IMR-90 (cell line): Measurements from ENCODE around the gene TUBD1. TPM values are rescaled to one million over a fixed set of nuclear protein-coding genes. Genes with fewer than 3 reads are reported as not detected.
"Not testable (repeated sequence)": the region's sequence is repeated elsewhere in the genome, so short reads cannot be mapped to it uniquely, and the experiment has no call there.

Experiments used
- ATAC-seq: fragments of 200-7000 bp; cut with Tn5 transposase; 2 replicates; pipeline ENCODE4 v1.9.1; 2020; ENCODE audit warnings: low read depth, mild to moderate bottlenecking, moderate library complexity
- BruUV-seq: library from RNA; stranded (reverse); fragments of 400-500 nt; replicated peaks from 2 replicates; lab custom pipeline; 2021; lab: Mats Ljungman, UMichigan
- CTCF ChIA-PET: fragments of 300-600 bp; formaldehyde crosslinking; extraction: SDS; loops from one replicate; lab custom pipeline; 2021; ENCODE audit warnings: antibody characterized with exemption; lab: Yijun Ruan, JAX
- POLR2A ChIA-PET: fragments of 300-600 bp; sonication (Branson Sonifier 250); formaldehyde crosslinking; loops from one replicate; lab custom pipeline; 2022; ENCODE audit warnings: antibody characterized with exemption; ENCODE audit not compliant: unreplicated experiment; lab: Charles Lee
- DNase-seq: peaks from one replicate; pipeline ENCODE4 v3.0.0; 2013
- H2AFZ ChIP-seq: replicated peaks from 2 replicates; pipeline ENCODE3; 2013; ENCODE audit warnings: low read length, mild to moderate bottlenecking; ENCODE audit not compliant: poor library complexity
- H2AK5ac ChIP-seq: 2 replicates; pipeline ENCODE4 v1.6.1; 2013; ENCODE audit warnings: low read depth, low read length, inconsistent platforms
- H2AK9ac ChIP-seq: replicated peaks from 2 replicates; pipeline ENCODE3; 2013; ENCODE audit warnings: mild to moderate bottlenecking, low read depth, low read length, moderate library complexity; ENCODE audit not compliant: poor library complexity
- H2BK120ac ChIP-seq: 2 replicates; pipeline ENCODE4 v1.6.1; 2013; ENCODE audit warnings: low read depth, low read length, inconsistent platforms
- H2BK15ac ChIP-seq: 3 replicates; pipeline ENCODE4 v1.6.1; 2013; ENCODE audit warnings: low read depth, low read length, inconsistent platforms
- H2BK20ac ChIP-seq: 2 replicates; pipeline ENCODE4 v1.6.1; 2013; ENCODE audit warnings: low read depth, mild to moderate bottlenecking, inconsistent platforms, low read length, moderate library complexity
- H2BK5ac ChIP-seq: 2 replicates; pipeline ENCODE4 v1.6.1; 2013; ENCODE audit warnings: mild to moderate bottlenecking, low read depth, low read length, inconsistent platforms; ENCODE audit not compliant: poor library complexity, severe bottlenecking
- H3K14ac ChIP-seq: replicated peaks from 2 replicates; pipeline ENCODE4 v1.6.1; 2013; ENCODE audit warnings: low read depth, low read length, inconsistent platforms
- H3K18ac ChIP-seq: 2 replicates; pipeline ENCODE4 v1.6.1; 2013; ENCODE audit warnings: low read depth, low read length, control low read depth
- H3K23ac ChIP-seq: 2 replicates; pipeline ENCODE4 v1.6.1; 2013; ENCODE audit warnings: low read depth, low read length, inconsistent platforms
- H3K27ac ChIP-seq: 2 replicates; pipeline ENCODE4 v1.5.1; 2013; ENCODE audit warnings: mild to moderate bottlenecking, control low read depth, low read length; ENCODE audit not compliant: insufficient read depth
- H3K27me3 ChIP-seq: 2 replicates; pipeline ENCODE4 v1.6.1; 2013; ENCODE audit warnings: low read length; ENCODE audit not compliant: control insufficient read depth, insufficient read depth
- H3K36me3 ChIP-seq: 2 replicates; pipeline ENCODE4 v1.6.1; 2013; ENCODE audit warnings: low read length, mixed read lengths; ENCODE audit not compliant: control insufficient read depth, insufficient read depth
- H3K4ac ChIP-seq: 2 replicates; pipeline ENCODE4 v1.6.1; 2013; ENCODE audit warnings: low read depth, low read length, inconsistent platforms
- H3K4me1 ChIP-seq: 2 replicates; pipeline ENCODE4 v1.6.1; 2013; ENCODE audit warnings: low read length, mixed read lengths; ENCODE audit not compliant: control insufficient read depth, insufficient read depth
- H3K4me2 ChIP-seq: 2 replicates; pipeline ENCODE4 v1.6.1; 2013; ENCODE audit warnings: low read depth, mild to moderate bottlenecking, control low read depth, low read length, moderate library complexity
- H3K4me3 ChIP-seq: 2 replicates; pipeline ENCODE4 v1.5.1; 2013; ENCODE audit warnings: low read depth, mild to moderate bottlenecking, control low read depth, low read length, moderate library complexity; ENCODE audit not compliant: insufficient read depth
- H3K56ac ChIP-seq: 2 replicates; pipeline ENCODE4 v1.6.1; 2013; ENCODE audit warnings: low read length, inconsistent platforms; ENCODE audit not compliant: insufficient read depth; ENCODE audit errors: extremely low read depth
- H3K79me1 ChIP-seq, 2 experiments: 2 replicates each; pipeline ENCODE4 v1.6.1; 2013; ENCODE audit warnings: low read length in 2 of 2, inconsistent platforms in 1 of 2, low read depth in 1 of 2
- H3K9ac ChIP-seq: 2 replicates; pipeline ENCODE4 v1.6.1; 2013; ENCODE audit warnings: low read depth, low read length, control low read depth
- H3K9me1 ChIP-seq: 2 replicates; pipeline ENCODE4 v1.6.1; 2013; ENCODE audit warnings: low read length, inconsistent platforms; ENCODE audit not compliant: insufficient read depth
- H3K9me3 ChIP-seq: 2 replicates; pipeline ENCODE4 v1.6.1; 2013; ENCODE audit warnings: low read length; ENCODE audit not compliant: control insufficient read depth, insufficient read depth
- H4K20me1 ChIP-seq: 2 replicates; pipeline ENCODE4 v1.6.1; 2013; ENCODE audit warnings: low read length, inconsistent platforms; ENCODE audit not compliant: insufficient read depth
- H4K5ac ChIP-seq: 2 replicates; pipeline ENCODE4 v1.6.1; 2013; ENCODE audit warnings: mild to moderate bottlenecking, low read depth, low read length, control low read depth
- H4K8ac ChIP-seq, 2 experiments: 2 replicates each; pipeline ENCODE4 v1.6.1; 2013; ENCODE audit warnings: low read depth in 2 of 2, low read length in 2 of 2, control low read depth in 1 of 2, inconsistent platforms in 1 of 2
- H4K91ac ChIP-seq: 2 replicates; pipeline ENCODE4 v1.6.1; 2013; ENCODE audit warnings: low read depth, low read length, inconsistent platforms; ENCODE audit not compliant: insufficient read depth
- MAFK ChIP-seq: IDR thresholded peaks from 2 replicates; pipeline ENCODE4 v1.6.1; 2012; ENCODE audit warnings: low read depth, low read length, improper control_type of control experiment
- NFE2L2 ChIP-seq: fragments of 150-350 bp; IDR thresholded peaks from 2 replicates; pipeline ENCODE4 v1.6.1; 2016; ENCODE audit warnings: low read depth, mild to moderate bottlenecking, low read length
- POLR2A ChIP-seq: IDR thresholded peaks from 2 replicates; pipeline ENCODE4 v1.6.1; 2012; ENCODE audit warnings: mild to moderate bottlenecking, low read depth, low read length
- WGBS, 2 experiments: methylation state at CpG; one replicate each; pipeline versions ENCODE4 v1.1.5 to v1.1.7; 2013; ENCODE audit warnings: missing lambda C conversion rate in 2 of 2; ENCODE audit not compliant: insufficient read length in 1 of 2; ENCODE audit errors: extremely low coverage in 2 of 2; 5-methylcytosine and 5-hydroxymethylcytosine counted together
- dilution Hi-C: fragments of 300-500 bp; cut with HindIII; formaldehyde crosslinking; loops from one replicate; pipeline ENCODE4 v1.14.3; 2018; ENCODE audit warnings: low sequenced_read_pairs; ENCODE audit not compliant: unreplicated experiment
- in situ Hi-C: fragments of 300-500 bp; cut with MboI; formaldehyde crosslinking; loops from 3 replicates; pipeline ENCODE4 v1.14.3; 2019; ENCODE audit warnings: low sequenced_read_pairs, inconsistent platforms, mixed read lengths
- intact Hi-C: fragments of 100-400 bp; cut with micrococcal nuclease; formaldehyde crosslinking; loops from 2 replicates; pipeline ENCODE4 v1.10.0; 2022
- polyA plus RNA-seq, 3 experiments: library from polyadenylated mRNA; depleted of rRNA; stranded (reverse); fragments of >200 nt; gene quantifications; 2 replicates each; pipeline ENCODE4 v1.2.3, GENCODE V29; 2012; ENCODE audit warnings: low replicate concordance in 1 of 3
- total RNA-seq: library from RNA; depleted of rRNA; stranded (reverse); fragments of >200 nt; gene quantifications from 2 replicates; pipeline ENCODE4 v1.2.3, GENCODE V29; 2012

The TUBD1 gene
- total and polyA plus RNA-seq, 2 of the 4 experiments (the other 2 are of a cell fraction) = 2.2 to 4.7 TPM

DNA sequence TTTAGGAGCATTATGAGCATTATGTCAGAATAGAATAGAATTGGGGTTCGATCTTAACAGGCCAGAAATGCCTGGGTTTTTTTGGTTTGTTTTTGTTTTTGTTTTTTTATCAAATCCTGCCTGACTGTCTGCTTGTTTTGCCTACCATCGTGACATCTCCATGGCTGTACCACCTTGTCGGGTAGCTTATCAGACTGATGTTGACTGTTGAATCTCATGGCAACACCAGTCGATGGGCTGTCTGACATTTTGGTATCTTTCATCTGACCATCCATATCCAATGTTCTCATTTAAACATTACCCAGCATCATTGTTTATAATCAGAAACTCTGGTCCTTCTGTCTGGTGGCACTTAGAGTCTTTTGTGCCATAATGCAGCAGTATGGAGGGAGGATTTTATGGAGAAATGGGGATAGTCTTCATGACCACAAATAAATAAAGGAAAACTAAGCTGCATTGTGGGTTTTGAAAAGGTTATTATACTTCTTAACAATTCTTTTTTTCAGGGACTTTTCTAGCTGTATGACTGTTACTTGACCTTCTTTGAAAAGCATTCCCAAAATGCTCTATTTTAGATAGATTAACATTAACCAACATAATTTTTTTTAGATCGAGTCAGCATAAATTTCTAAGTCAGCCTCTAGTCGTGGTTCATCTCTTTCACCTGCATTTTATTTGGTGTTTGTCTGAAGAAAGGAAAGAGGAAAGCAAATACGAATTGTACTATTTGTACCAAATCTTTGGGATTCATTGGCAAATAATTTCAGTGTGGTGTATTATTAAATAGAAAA, 51.5 kb downstream of the TUBD1 start:
- Histone ChIP-seq H3K4me2 (peak overlapping the region; percentile 85), H3K18ac (peak overlapping the region; percentile 87), H3K56ac (peak overlapping the region; percentile 100; the same call in 1 of the 2 replicates), H3K36me3 (peaks cover 33% of the 10 kb centered on the region), H3K4me3 (peak overlapping the region; percentile 83), H4K20me1 (peaks cover 50% of the 10 kb centered on the region; the same call in 1 of the 2 replicates), H3K4ac (peak overlapping the region; percentile 72), H2BK120ac (peak overlapping the region; percentile 11; the same call in 1 of the 2 replicates), H3K9ac (peak overlapping the region; percentile 100), H4K5ac (peak overlapping the region; percentile 63), H2AK5ac (peak overlapping the region; percentile 63; the same call in 1 of the 2 replicates), H4K91ac (peak overlapping the region; percentile 23; the same call in 1 of the 2 replicates), H3K23ac (peak overlapping the region; percentile 61), H2BK5ac (peak overlapping the region; percentile 96), H2BK20ac (peak overlapping the region; percentile 9; the same call in 1 of the 2 replicates), H3K14ac (peak overlapping the region; percentile 100), H4K8ac (peak overlapping the region; percentile 37 to 79; a peak in 3 of 4 replicates), H3K27ac (peak overlapping the region; percentile 97)
- ATAC-seq, H2AFZ ChIP-seq, dilution Hi-C loops, H3K9me1 ChIP-seq, H2BK15ac ChIP-seq, H2AK9ac ChIP-seq, H3K27me3 ChIP-seq, H3K9me3 ChIP-seq, H3K4me1 ChIP-seq, BruUV-seq, in situ Hi-C loops, H3K79me1 ChIP-seq: not testable (repeated sequence)
- intact Hi-C loops = loop anchor here (5.0 kb wide), 1 partner anchor 134 kb away; the partner anchor contains the start of genes PTRH2 and VMP1
- peak; percentile 50 for DNase-seq
- no CpG with 5 or more reads among the region's 7 CpGs for WGBS, 2 experiments
- ChIA-PET POLR2A (interaction anchor here (0.5 to 5.4 kb wide), 10 partner anchors 9 to 93 kb away, joined by 3 to 87 read pairs (median 4); no protein-coding TSS in a partner anchor), CTCF (interaction anchor here (1.0 kb wide), 1 partner anchor 18 kb away, joined by 3 read pairs; no protein-coding TSS in a partner anchor)
- TF ChIP-seq NFE2L2 (0 out of 2 replicates have a peak, but pooled peaks have one; percentile 4), POLR2A (peak; percentile 48), MAFK (peak; percentile 71)
